ENCODE results near the gene COPS7A.

DNA sequence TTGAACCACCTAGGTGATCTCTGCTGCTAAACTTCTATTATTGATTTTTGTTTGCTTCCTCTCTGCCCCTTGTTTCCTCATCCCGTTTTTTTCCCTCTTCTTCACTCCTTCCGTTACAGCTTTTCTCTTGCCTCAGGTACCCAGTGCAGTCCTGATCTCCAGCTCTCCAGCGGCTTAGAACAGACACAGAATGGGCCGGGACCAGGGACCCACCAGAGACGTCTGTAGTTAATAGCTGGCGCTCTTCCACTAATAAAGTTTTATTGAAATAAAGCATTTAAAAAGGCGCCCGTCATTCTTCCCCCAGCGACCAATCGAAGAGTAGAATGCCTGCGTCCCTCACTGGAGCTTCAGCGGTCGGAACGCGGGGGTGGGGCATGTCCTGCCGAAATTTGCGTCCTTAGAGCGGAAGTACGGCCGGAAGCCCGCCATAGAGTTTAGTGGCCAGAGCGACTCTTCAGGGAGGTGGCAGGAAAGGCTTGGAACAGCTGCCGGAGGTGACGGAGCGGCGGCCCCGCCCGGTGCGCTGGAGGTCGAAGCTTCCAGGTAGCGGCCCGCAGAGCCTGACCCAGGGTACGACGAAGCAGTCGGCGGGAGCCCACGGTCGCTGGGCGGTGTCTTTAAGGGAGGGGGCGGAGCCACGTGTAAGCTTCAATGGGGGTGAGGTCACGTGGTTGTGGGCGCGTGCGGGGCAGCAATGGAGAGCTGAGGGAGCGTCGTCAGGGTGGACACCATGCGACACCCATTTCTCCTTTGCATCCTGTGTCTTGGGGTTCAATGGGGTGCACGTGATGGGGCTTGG, at the start of gene COPS7A:
- TF ChIP-seq, protein P1, sequence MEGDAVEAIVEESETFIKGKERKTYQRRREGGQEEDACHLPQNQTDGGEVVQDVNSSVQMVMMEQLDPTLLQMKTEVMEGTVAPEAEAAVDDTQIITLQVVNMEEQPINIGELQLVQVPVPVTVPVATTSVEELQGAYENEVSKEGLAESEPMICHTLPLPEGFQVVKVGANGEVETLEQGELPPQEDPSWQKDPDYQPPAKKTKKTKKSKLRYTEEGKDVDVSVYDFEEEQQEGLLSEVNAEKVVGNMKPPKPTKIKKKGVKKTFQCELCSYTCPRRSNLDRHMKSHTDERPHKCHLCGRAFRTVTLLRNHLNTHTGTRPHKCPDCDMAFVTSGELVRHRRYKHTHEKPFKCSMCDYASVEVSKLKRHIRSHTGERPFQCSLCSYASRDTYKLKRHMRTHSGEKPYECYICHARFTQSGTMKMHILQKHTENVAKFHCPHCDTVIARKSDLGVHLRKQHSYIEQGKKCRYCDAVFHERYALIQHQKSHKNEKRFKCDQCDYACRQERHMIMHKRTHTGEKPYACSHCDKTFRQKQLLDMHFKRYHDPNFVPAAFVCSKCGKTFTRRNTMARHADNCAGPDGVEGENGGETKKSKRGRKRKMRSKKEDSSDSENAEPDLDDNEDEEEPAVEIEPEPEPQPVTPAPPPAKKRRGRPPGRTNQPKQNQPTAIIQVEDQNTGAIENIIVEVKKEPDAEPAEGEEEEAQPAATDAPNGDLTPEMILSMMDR (IDR thresholded peaks at IDR 0.05): no peak
- TF ChIP-seq POLR2A (IDR thresholded peaks at IDR 0.05): peak; percentile 66
- peak; percentile 20 for TF ChIP-seq EP300 (IDR thresholded peaks at IDR 0.05)
